Liver (tissue), 9 donors: ENCODE measurements around the gene RALB. TPM values are rescaled to one million over a fixed set of nuclear protein-coding genes. Genes with fewer than 3 reads are reported as not detected.

Experiments used
- DNase-seq: peaks from one replicate; pipeline ENCODE4 v3.0.0-alpha.2; 2017; ENCODE audit warnings: low spot score
- H3K27ac ChIP-seq, 2 donors: one replicate each; pipeline ENCODE4 v1.7.0; 2013; ENCODE audit warnings: inconsistent platforms in 2 of 2, low read length in 2 of 2, control low read depth in 1 of 2, low read depth in 1 of 2, mild to moderate bottlenecking in 1 of 2
- H3K27me3 ChIP-seq, 4 donors: one replicate each; pipeline versions ENCODE4 v1.6.1 to v1.7.0; 2013; ENCODE audit warnings: low read length in 3 of 4, inconsistent platforms in 1 of 4, mild to moderate bottlenecking in 1 of 4, moderate library complexity in 1 of 4; ENCODE audit not compliant: control insufficient read depth in 4 of 4, insufficient read depth in 4 of 4
- H3K36me3 ChIP-seq, 4 donors: one replicate each; pipeline versions ENCODE4 v1.6.1 to v1.7.0; 2013; ENCODE audit warnings: low read length in 3 of 4, mild to moderate bottlenecking in 3 of 4, low read depth in 1 of 4, moderate library complexity in 1 of 4; ENCODE audit not compliant: control insufficient read depth in 4 of 4, insufficient read depth in 3 of 4
- H3K4me1 ChIP-seq, 4 donors: one replicate each; pipeline versions ENCODE4 v1.6.1 to v1.7.0; 2013; ENCODE audit warnings: low read length in 3 of 4, mild to moderate bottlenecking in 3 of 4, moderate library complexity in 1 of 4; ENCODE audit not compliant: control insufficient read depth in 4 of 4, insufficient read depth in 4 of 4
- H3K4me3 ChIP-seq, 3 donors: one replicate each; pipeline versions ENCODE4 v1.6.1 to v1.7.0; 2013; ENCODE audit warnings: low read length in 3 of 3, control low read depth in 1 of 3, low read depth in 1 of 3, mild to moderate bottlenecking in 1 of 3
- H3K9ac ChIP-seq, 2 donors: one replicate each; pipeline ENCODE4 v1.7.0; 2013; ENCODE audit warnings: low read length in 2 of 2, mild to moderate bottlenecking in 2 of 2, moderate library complexity in 2 of 2, control low read depth in 1 of 2, low read depth in 1 of 2
- H3K9me3 ChIP-seq, 4 donors: one replicate each; pipeline versions ENCODE4 v1.6.1 to v1.7.0; 2013; ENCODE audit warnings: low read length in 3 of 4; ENCODE audit not compliant: control insufficient read depth in 4 of 4
- EGR1 ChIP-seq, 2 donors: IDR thresholded peaks; 2 replicates each; pipeline ENCODE4 v1.6.1; 2016 to 2018; ENCODE audit warnings: antibody characterized with exemption in 2 of 2, low read depth in 2 of 2
- FOXA1 ChIP-seq: IDR thresholded peaks from 2 replicates; pipeline ENCODE4 v1.6.1; 2016; ENCODE audit warnings: antibody characterized with exemption
- FOXA2 ChIP-seq: IDR thresholded peaks from 2 replicates; pipeline ENCODE4 v1.6.1; 2016; ENCODE audit warnings: antibody characterized with exemption
- GABPA ChIP-seq, 2 donors: IDR thresholded peaks in 1 of 2; conservative IDR thresholded peaks in 1 of 2; 2 replicates each; pipeline ENCODE4 v1.6.1; 2016; ENCODE audit warnings: antibody characterized with exemption in 2 of 2, mild to moderate bottlenecking in 1 of 2, moderate library complexity in 1 of 2
- HNF4A ChIP-seq, 2 donors: conservative IDR thresholded peaks; 2 replicates each; pipeline ENCODE4 v1.6.1; 2016; ENCODE audit warnings: antibody characterized with exemption in 2 of 2, mild to moderate bottlenecking in 2 of 2
- HNF4G ChIP-seq: IDR thresholded peaks from 2 replicates; pipeline ENCODE4 v1.6.1; 2016; ENCODE audit warnings: antibody characterized with exemption
- JUND ChIP-seq, 2 donors: IDR thresholded peaks; 2 replicates each; pipeline ENCODE4 v1.6.1; 2016; ENCODE audit warnings: antibody characterized with exemption in 2 of 2
- NR2F2 ChIP-seq: IDR thresholded peaks from 2 replicates; pipeline ENCODE4 v1.6.1; 2016; ENCODE audit warnings: antibody characterized with exemption
- RAD21 ChIP-seq, 2 donors: IDR thresholded peaks; 2 replicates each; pipeline ENCODE4 v1.6.1; 2016; ENCODE audit warnings: antibody characterized with exemption in 2 of 2, mild to moderate bottlenecking in 2 of 2
- REST ChIP-seq: IDR thresholded peaks from 2 replicates; pipeline ENCODE4 v1.6.1; 2016; ENCODE audit warnings: antibody characterized with exemption, mild to moderate bottlenecking
- RXRA ChIP-seq, 2 donors: IDR thresholded peaks; 2 replicates each; pipeline ENCODE4 v1.6.1; 2017 to 2018; ENCODE audit warnings: antibody characterized with exemption in 2 of 2, mild to moderate bottlenecking in 1 of 2
- SP1 ChIP-seq: IDR thresholded peaks from 2 replicates; pipeline ENCODE4 v1.6.1; 2018; ENCODE audit warnings: antibody characterized with exemption, mild to moderate bottlenecking
- TAF1 ChIP-seq: conservative IDR thresholded peaks from 2 replicates; pipeline ENCODE4 v1.6.1; 2016; ENCODE audit warnings: antibody characterized with exemption, mild to moderate bottlenecking
- YY1 ChIP-seq: IDR thresholded peaks from 2 replicates; pipeline ENCODE4 v1.6.1; 2016; ENCODE audit warnings: antibody characterized with exemption, mild to moderate bottlenecking
- WGBS: extraction: QIAGEN DNeasy Blood & Tissue Kit; methylation state at CpG from one replicate; pipeline ENCODE4 v1.1.7; 2013; 5-methylcytosine and 5-hydroxymethylcytosine counted together
- polyA plus RNA-seq, 2 donors: library from polyadenylated mRNA; stranded (reverse) in 1 of 2; unstranded in 1 of 2; fragments of 200-250 nt in 1 of 2; fragments of >200 nt in 1 of 2; fragmentation: Nextera tagmentation in 1 of 2; extraction: Ambion mirVana in 1 of 2; gene quantifications; one replicate each; pipeline versions ENCODE4 v1.2.1 to v1.2.3, GENCODE V29; 2013 to 2015
- total RNA-seq, 2 donors: library from RNA; depleted of rRNA; stranded (reverse); fragments of >200 nt; gene quantifications; one replicate each; pipeline ENCODE4 v1.2.3, GENCODE V29; 2014
- TF ChIP-seq, protein P1 (sequence below): IDR thresholded peaks from 2 replicates; pipeline ENCODE4 v1.6.1; 2016; ENCODE audit warnings: antibody characterized with exemption
- TF ChIP-seq, protein P2 (sequence below): IDR thresholded peaks from 2 replicates; pipeline ENCODE4 v1.6.1; 2016; ENCODE audit warnings: antibody characterized with exemption
- TF ChIP-seq, protein P3 (sequence below): fragments of 150-350 bp; IDR thresholded peaks from 2 replicates; pipeline ENCODE4 v1.5.1; 2017; ENCODE audit warnings: improper control_type of control experiment, low read depth, low read length; ENCODE audit not compliant: missing input control
- TF ChIP-seq, protein P4 (sequence below): IDR thresholded peaks from 2 replicates; pipeline ENCODE4 v1.6.1; 2016; ENCODE audit warnings: antibody characterized with exemption
- donor health status: healthy.
- donor health status: healthy.
- donor health status: healthy.
- donor health status: healthy.
- donor health status: healthy.

Gene RALB
- total and polyA plus RNA-seq, 4 donors, result 11.1 to 26.4 (median 20.1) TPM

GRCh38 chr2:120247851-120248250, 4.8 kb upstream of the RALB start:
- Histone ChIP-seq H3K4me1 (peaks cover 0 to 6% (median 5%) of the 10 kb centered on the region in 4 donors), H3K27ac (no peak overlapping the region), H3K9ac (no peak overlapping the region), H3K27me3 (no peaks in the 10 kb centered on the region), H3K9me3 (no peaks in the 10 kb centered on the region), H3K4me3 (no peak overlapping the region), H3K36me3 (no peaks in the 10 kb centered on the region)
- WGBS, result 69% methylated on average over 6 of the region's 6 CpGs
- DNase-seq, result no peak
- no peak for TF ChIP-seq HNF4G
- TF ChIP-seq HNF4A (conservative IDR thresholded peaks at IDR 0.05), result no peak
- TF ChIP-seq FOXA2, result no peak
- TF ChIP-seq, protein P1, sequence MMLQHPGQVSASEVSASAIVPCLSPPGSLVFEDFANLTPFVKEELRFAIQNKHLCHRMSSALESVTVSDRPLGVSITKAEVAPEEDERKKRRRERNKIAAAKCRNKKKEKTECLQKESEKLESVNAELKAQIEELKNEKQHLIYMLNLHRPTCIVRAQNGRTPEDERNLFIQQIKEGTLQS, result no peak
- no peak for TF ChIP-seq RAD21 (IDR thresholded peaks at IDR 0.05)
- TF ChIP-seq, protein P2, sequence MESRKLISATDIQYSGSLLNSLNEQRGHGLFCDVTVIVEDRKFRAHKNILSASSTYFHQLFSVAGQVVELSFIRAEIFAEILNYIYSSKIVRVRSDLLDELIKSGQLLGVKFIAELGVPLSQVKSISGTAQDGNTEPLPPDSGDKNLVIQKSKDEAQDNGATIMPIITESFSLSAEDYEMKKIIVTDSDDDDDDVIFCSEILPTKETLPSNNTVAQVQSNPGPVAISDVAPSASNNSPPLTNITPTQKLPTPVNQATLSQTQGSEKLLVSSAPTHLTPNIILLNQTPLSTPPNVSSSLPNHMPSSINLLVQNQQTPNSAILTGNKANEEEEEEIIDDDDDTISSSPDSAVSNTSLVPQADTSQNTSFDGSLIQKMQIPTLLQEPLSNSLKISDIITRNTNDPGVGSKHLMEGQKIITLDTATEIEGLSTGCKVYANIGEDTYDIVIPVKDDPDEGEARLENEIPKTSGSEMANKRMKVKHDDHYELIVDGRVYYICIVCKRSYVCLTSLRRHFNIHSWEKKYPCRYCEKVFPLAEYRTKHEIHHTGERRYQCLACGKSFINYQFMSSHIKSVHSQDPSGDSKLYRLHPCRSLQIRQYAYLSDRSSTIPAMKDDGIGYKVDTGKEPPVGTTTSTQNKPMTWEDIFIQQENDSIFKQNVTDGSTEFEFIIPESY, result no peak
- TF ChIP-seq, protein P3, sequence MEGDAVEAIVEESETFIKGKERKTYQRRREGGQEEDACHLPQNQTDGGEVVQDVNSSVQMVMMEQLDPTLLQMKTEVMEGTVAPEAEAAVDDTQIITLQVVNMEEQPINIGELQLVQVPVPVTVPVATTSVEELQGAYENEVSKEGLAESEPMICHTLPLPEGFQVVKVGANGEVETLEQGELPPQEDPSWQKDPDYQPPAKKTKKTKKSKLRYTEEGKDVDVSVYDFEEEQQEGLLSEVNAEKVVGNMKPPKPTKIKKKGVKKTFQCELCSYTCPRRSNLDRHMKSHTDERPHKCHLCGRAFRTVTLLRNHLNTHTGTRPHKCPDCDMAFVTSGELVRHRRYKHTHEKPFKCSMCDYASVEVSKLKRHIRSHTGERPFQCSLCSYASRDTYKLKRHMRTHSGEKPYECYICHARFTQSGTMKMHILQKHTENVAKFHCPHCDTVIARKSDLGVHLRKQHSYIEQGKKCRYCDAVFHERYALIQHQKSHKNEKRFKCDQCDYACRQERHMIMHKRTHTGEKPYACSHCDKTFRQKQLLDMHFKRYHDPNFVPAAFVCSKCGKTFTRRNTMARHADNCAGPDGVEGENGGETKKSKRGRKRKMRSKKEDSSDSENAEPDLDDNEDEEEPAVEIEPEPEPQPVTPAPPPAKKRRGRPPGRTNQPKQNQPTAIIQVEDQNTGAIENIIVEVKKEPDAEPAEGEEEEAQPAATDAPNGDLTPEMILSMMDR, result no peak
- no peak for TF ChIP-seq FOXA1
- no peak for TF ChIP-seq EGR1 (IDR thresholded peaks at IDR 0.05; ENCODE audit: low read depth in 2 of 2)
- no peak for TF ChIP-seq YY1
- no peak for TF ChIP-seq JUND (IDR thresholded peaks at IDR 0.05)
- TF ChIP-seq TAF1, result no peak
- TF ChIP-seq RXRA (IDR thresholded peaks at IDR 0.05), result no peak
- TF ChIP-seq REST, result no peak
- no peak for TF ChIP-seq NR2F2
- no peak for TF ChIP-seq SP1
- TF ChIP-seq, protein P4, sequence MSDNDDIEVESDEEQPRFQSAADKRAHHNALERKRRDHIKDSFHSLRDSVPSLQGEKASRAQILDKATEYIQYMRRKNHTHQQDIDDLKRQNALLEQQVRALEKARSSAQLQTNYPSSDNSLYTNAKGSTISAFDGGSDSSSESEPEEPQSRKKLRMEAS, result no peak

- Histone ChIP-seq H3K9me3 (no peaks in the 10 kb centered on the region), H3K27ac (no peak overlapping the region), H3K27me3 (no peaks in the 10 kb centered on the region), H3K4me3 (no peak overlapping the region), H3K36me3 (no peaks in the 10 kb centered on the region), H3K4me1 (peaks cover 0 to 16% (median 11%) of the 10 kb centered on the region in 4 donors), H3K9ac (no peak overlapping the region)
- no peak for DNase-seq
- TF ChIP-seq HNF4G (no peak), FOXA1 (no peak), NR2F2 (no peak), GABPA (IDR thresholded peaks at IDR 0.05 in 1 of 2, conservative IDR thresholded peaks at IDR 0.05 in 1 of 2) (no peak), TAF1 (no peak), YY1 (no peak), EGR1 (IDR thresholded peaks at IDR 0.05; ENCODE audit: low read depth in 2 of 2) (no peak)
- TF ChIP-seq, protein P1, result no peak
- TF ChIP-seq, protein P3, result no peak
- TF ChIP-seq, protein P4, result no peak
- TF ChIP-seq, protein P2, result no peak
- 94% methylated on average over 4 of the region's 4 CpGs for WGBS
These were observed 2.0 kb upstream of the RALB start for GRCh38 chr2:120250640-120251039.
